HG02981 (cell line): ENCODE results near the gene TSHZ3.

Source experiments
- ATAC-seq: cut with Tn5 transposase; IDR thresholded peaks from one replicate; pipeline ENCODE4 v1.9.1; 2021; ENCODE audit warnings: mild to moderate bottlenecking, moderate library complexity; ENCODE audit not compliant: unreplicated experiment

Gene TSHZ3

GRCh38 chr19:31315652-31316051 is 33.6 kb downstream of the TSHZ3 start:
- ATAC-seq: no peak

DNA sequence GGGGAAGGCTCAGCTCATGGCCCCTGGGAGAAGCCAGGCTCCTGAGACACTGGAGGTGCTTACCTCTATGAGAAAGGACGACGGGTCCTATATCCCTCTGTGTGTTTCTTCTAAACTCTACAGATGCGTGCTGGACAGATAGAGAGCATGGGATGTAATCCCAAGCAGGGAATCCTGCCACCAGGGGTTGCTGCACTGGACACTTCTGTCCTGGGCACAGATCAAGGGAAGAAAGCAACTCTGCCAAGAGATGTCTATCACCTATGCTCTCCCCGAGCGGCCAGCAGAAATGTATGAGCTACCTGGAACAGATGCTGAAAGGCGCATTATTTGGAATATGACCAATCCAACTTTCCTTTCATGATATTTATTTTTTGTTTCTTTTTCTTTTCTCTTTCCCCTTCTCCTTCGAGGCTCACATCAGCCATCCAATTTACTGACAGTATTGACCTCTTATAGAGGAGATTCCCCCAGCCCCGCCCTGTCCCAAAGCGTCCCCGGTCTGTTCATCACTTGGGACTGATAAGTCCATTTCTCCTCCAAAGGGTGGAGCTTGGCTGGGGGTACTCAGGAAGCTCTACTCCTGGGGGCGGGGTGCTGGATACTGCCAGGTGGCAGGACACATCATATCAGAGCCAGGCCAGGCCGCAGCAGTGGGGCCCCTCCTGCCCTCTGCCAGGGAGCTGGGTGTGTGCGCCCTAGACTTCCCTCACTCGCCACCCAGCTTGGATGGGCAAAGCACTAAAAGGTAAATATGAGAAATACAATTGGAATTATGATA is 34.2 kb downstream of the TSHZ3 start:
- no peak for ATAC-seq

DNA sequence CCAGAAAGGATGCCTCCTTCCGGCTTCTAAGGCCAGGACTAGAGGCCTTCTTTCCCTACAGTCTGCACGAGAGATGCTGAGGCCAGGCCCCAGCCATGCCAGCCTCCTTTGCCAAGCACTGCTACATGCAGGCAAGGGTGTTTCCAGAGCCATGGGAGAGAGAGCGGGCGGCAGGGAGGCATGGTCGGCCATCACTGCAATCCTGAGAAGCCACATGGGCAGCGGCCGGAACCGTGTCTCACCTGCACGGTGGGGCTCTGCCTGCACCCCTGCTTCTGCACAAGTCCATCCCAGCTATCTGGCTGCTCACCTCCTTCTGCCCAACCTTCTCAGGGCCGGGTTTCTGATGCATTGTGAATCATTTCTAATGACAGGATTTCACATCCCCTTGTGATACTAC is 35.1 kb downstream of the TSHZ3 start:
- ATAC-seq: no peak

- ATAC-seq: no peak
Observed at GRCh38 chr19:31313291-31314030, 35.8 kb downstream of the TSHZ3 start.

DNA sequence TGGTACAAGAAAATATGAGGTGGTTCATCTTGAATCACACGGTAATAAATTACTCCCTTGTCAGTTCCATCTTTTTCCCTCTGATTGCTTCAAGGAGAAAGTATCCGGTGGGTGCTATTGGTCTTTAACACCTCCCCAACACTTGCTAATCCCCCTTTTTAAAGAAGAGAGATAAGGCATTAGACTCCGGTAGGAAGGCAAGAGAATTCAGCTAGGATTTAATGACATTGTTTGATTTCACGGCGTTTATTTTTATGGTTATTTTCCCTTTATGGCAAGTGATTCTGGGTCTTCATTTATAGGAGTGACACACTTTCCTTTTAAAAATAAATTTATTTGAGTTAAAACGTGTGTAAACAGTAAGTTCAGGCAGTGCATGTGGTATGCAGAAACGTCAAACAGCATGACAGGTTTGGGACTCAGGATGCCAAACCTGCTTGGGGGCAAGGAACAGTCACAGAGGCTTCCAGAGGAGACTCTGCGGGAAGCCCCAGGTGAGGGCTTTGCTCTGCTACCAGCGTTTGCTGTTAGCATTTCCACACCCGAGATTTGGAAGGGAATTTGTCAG is 36.5 kb downstream of the TSHZ3 start:
- ATAC-seq: no peak

DNA sequence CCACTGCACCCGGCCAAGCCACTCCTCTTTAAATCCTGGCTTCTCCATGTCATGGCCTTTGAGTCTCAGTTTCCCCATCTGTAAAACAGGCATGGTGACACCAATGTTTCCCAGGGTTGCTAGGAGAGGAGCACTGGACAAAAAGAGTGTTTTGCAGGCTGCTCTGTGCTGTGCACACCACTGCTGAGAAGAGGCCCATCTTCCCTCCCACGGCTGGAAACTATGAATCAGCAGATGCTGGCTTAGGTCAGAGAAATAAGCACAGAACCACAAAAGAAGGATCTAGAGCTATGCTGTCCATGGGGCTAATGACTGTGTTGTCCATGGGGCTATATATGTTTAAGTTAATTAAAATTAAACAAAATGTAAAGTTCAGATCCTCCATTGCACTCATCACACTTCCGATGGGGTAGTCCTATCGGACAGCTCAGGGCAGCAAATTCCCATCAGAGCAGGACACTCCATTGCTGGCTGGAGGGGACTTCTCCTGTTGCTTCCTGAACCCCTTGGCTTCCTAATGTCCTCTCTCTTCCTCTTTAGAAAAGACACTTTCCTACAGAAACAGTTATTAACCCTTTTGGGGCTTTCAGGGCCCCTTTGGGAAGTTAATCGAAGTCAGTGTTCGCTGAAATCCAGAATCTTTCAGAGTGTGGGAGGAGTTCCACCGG is 37.1 kb downstream of the TSHZ3 start:
- ATAC-seq: no peak

- ATAC-seq: no peak
Observed at GRCh38 chr19:31310432-31311133, 38.7 kb downstream of the TSHZ3 start.

DNA sequence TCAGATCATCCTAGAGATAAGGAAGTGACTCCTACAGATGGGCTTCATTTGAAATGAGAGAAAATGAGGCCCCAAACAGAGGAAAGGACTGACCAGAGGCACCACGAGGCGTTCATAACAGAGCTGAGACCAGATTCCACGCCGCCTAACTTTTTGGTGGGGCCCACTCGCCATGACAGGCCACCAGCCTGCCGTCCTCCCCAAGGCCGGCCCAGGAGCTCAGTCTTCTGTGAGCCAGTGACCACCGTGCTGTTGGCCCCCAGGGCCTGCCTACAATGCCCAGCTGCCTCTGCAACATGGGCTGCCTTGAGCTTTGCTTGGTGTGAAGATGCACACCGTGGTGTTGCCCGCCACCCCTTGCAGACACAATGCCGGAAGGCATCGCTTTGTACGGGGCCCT is 40.5 kb downstream of the TSHZ3 start:
- no peak for ATAC-seq

DNA sequence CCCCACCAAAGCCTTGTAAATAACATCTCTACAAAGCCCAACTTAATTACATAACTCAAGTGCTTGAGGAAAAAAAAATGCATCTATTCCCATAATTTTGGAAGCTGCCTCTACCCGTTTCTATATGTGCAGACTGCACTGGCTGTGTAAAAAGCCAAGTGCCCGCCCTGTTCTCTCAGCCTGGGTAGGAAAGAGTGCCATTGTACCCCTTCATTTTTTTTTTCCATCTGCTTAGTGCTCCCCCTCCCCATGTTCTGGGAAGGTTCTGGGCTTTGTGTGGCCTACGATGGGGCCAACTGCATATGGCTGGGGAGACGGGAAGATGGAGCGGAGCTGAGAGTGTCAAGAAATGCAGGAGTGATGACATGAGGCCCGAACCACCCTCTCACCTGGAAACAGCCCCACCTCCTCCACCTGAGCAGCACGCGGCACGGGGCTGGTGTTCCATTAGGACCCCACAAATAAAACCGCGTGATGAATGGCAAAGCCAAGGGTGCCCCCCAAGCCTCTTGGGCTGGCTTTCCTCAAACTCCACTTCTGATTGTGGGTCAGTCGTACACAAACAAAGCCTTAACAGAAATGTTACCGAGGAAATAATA is 42.1 kb downstream of the TSHZ3 start:
- ATAC-seq: no peak

GRCh38 chr19:31306006-31306753 is 43.1 kb downstream of the TSHZ3 start:
- no peak for ATAC-seq

GRCh38 chr19:31304831-31305312 is 44.4 kb downstream of the TSHZ3 start:
- no peak for ATAC-seq

- ATAC-seq: no peak
Observed at GRCh38 chr19:31303262-31303815, 45.9 kb downstream of the TSHZ3 start.

- no peak for ATAC-seq
Observed at GRCh38 chr19:31301306-31301980, 47.8 kb downstream of the TSHZ3 start.

DNA sequence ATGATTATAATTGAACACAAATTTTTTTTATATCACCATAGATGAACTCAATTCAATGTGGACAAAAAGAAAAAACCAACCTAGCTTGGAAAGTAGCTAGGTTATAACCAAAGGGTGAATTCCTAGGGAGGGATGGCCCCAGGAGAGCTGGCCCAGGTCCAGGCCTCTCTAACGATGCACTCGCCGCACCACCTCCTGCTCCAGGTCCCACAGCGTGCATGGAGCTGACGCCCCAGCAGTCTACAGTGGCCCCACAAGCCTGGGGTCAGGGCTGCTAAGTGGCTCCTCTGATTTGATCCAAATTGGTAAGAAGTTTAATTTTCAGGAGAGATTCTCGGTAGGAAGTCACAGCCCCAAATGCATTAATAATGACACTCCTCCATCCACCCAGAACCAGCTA is 48.8 kb downstream of the TSHZ3 start:
- no peak for ATAC-seq

- ATAC-seq: no peak
Observed at GRCh38 chr19:31299665-31300064, 49.6 kb downstream of the TSHZ3 start.

- no peak for ATAC-seq
Observed at GRCh38 chr19:31297991-31298390, 51.2 kb downstream of the TSHZ3 start.

- no peak for ATAC-seq
Observed at GRCh38 chr19:31296741-31297390, 52.4 kb downstream of the TSHZ3 start.

DNA sequence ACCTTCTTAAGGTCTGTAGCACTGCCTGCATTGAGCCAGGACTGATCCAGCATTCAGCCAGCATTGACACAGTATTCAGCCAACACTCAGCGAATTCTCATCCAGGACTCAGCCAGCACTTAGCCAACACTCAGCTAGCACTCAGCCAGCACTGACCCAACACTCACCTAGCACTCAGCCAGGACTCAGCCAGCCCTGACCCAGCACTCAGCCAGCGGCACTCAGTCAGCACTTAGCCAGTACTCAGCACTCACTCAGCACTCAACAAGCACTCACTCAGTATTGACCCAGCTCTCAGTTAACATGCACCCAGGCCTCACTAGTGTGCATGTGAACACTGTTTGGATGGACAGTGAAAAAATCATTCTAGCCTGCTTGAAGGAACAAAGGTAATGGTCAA is 55.0 kb downstream of the TSHZ3 start:
- no peak for ATAC-seq
